ENCODE data around the gene ALPP.
"Not testable (repeated sequence)": the region's sequence is repeated elsewhere in the genome, so short reads cannot be mapped to it uniquely, and the experiment has no call there.

Gene ALPP

GRCh38 chr2:232378735-232379151 lies at the start of gene ALPP:
ALPP (plus strand) TSS chr2:232378751; CDS start chr2:232378803, 52 bp downstream.
- not testable (repeated sequence) for DNase-seq (ENCODE audit: low read depth in 3 of 3)

GRCh38 chr2:232329716-232330067 lies 48.9 kb upstream of the ALPP start:
- no peak for DNase-seq (ENCODE audit: low read depth in 3 of 3)

- DNase-seq (ENCODE audit: low read depth in 3 of 3), result no peak
Observed at GRCh38 chr2:232330068-232330999, 48.2 kb upstream of the ALPP start.

- DNase-seq (ENCODE audit: low read depth in 3 of 3), result not testable (repeated sequence)
Observed at GRCh38 chr2:232331061-232331460, 47.5 kb upstream of the ALPP start.

GRCh38 chr2:232331641-232332040 lies 46.9 kb upstream of the ALPP start:
- DNase-seq (ENCODE audit: low read depth in 3 of 3), result not testable (repeated sequence)

- not testable (repeated sequence) for DNase-seq (ENCODE audit: low read depth in 3 of 3)
Observed at GRCh38 chr2:232332244-232332939, 46.2 kb upstream of the ALPP start.

GRCh38 chr2:232332940-232333259 lies 45.7 kb upstream of the ALPP start:
- no peak for DNase-seq (ENCODE audit: low read depth in 3 of 3)

- no peak for DNase-seq (ENCODE audit: low read depth in 3 of 3)
Observed at GRCh38 chr2:232333361-232334135, 45.0 kb upstream of the ALPP start.

- DNase-seq (ENCODE audit: low read depth in 3 of 3), result not testable (repeated sequence)
Observed at GRCh38 chr2:232334136-232334884, 44.2 kb upstream of the ALPP start.

GRCh38 chr2:232334885-232335205 lies 43.7 kb upstream of the ALPP start:
- not testable (repeated sequence) for DNase-seq (ENCODE audit: low read depth in 3 of 3)

GRCh38 chr2:232335206-232335858 lies 43.2 kb upstream of the ALPP start:
- DNase-seq (ENCODE audit: low read depth in 3 of 3), result not testable (repeated sequence)

- DNase-seq (ENCODE audit: low read depth in 3 of 3), result no peak
Observed at GRCh38 chr2:232335859-232336215, 42.7 kb upstream of the ALPP start.

- DNase-seq (ENCODE audit: low read depth in 3 of 3), result no peak
Observed at GRCh38 chr2:232336241-232336736, 42.3 kb upstream of the ALPP start.

GRCh38 chr2:232336981-232337720 lies 41.4 kb upstream of the ALPP start:
- no peak for DNase-seq (ENCODE audit: low read depth in 3 of 3)

GRCh38 chr2:232338094-232338758 lies 40.3 kb upstream of the ALPP start:
- DNase-seq (ENCODE audit: low read depth in 3 of 3), result not testable (repeated sequence)

GRCh38 chr2:232338759-232339106 lies 39.8 kb upstream of the ALPP start:
- no peak for DNase-seq (ENCODE audit: low read depth in 3 of 3)

GRCh38 chr2:232339121-232340081 lies 39.1 kb upstream of the ALPP start:
- DNase-seq (ENCODE audit: low read depth in 3 of 3), result no peak

GRCh38 chr2:232340171-232340935 lies 38.2 kb upstream of the ALPP start:
- DNase-seq (ENCODE audit: low read depth in 3 of 3), result no peak

All from stimulated activated CD4-positive, alpha-beta T cell treated with anti-CD3 and anti-CD28 coated beads, TNF-alpha, amount 100 ng/mL, for 24 hours (primary cell).